Measurements from ENCODE around the gene FBXO24.

DNA sequence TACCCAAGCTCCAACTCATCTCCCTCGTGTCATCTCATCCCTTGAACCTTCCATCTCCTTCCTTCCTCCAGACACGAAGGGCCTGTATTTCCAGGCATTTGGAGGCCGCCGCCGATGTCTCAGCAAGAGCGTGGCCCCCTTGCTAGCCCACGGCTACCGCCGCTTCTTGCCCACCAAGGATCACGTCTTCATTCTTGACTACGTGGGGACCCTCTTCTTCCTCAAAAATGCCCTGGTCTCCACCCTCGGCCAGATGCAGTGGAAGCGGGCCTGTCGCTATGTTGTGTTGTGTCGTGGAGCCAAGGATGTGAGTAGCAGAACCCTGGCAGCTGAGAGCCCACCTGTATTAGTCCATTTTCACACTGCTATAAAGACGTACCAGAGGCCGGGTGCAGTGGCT lies 5.5 kb downstream of the FBXO24 start:
- TF ChIP-seq, protein P1, sequence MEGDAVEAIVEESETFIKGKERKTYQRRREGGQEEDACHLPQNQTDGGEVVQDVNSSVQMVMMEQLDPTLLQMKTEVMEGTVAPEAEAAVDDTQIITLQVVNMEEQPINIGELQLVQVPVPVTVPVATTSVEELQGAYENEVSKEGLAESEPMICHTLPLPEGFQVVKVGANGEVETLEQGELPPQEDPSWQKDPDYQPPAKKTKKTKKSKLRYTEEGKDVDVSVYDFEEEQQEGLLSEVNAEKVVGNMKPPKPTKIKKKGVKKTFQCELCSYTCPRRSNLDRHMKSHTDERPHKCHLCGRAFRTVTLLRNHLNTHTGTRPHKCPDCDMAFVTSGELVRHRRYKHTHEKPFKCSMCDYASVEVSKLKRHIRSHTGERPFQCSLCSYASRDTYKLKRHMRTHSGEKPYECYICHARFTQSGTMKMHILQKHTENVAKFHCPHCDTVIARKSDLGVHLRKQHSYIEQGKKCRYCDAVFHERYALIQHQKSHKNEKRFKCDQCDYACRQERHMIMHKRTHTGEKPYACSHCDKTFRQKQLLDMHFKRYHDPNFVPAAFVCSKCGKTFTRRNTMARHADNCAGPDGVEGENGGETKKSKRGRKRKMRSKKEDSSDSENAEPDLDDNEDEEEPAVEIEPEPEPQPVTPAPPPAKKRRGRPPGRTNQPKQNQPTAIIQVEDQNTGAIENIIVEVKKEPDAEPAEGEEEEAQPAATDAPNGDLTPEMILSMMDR (IDR thresholded peaks at IDR 0.05): no peak
- no peak for TF ChIP-seq EP300 (IDR thresholded peaks at IDR 0.05)
